ENCODE results near the gene JPH2.

GRCh38 chr20:44110816-44111568, 76.0 kb downstream of the JPH2 start:
- TF ChIP-seq CTCF (IDR thresholded peaks at IDR 0.05) (no peak), POLR2AphosphoS5 (IDR thresholded peaks at IDR 0.05) (no peak), POLR2A (IDR thresholded peaks at IDR 0.05) (no peak)
